ENCODE results near the gene METTL25B. TPM values are rescaled to one million over a fixed set of nuclear protein-coding genes. Genes with fewer than 3 reads are reported as not detected.

Gene METTL25B
- total RNA-seq, 2 donors from 2014 or later = 15.2 to 17.9 TPM

GRCh38 chr1:156740237-156740740 lies 12.0 kb downstream of the METTL25B start:
- Histone ChIP-seq H3K27me3 (replicated peaks; ENCODE audit: insufficient read depth) (no peaks in the 10 kb centered on the region), H3K9me3 (no peaks in the 10 kb centered on the region), H3K36me3 (peaks cover 28% of the 10 kb centered on the region), H3K4me3 (peak overlapping the region; percentile 88), H3K4me1 (ENCODE audit: control insufficient read depth in 1 of 2, low read depth in 2 of 2) (peaks cover 10 to 21% of the 10 kb centered on the region in 2 donors), H3K27ac (peak overlapping the region; percentile 16 to 59)
- TF ChIP-seq CTCF (IDR thresholded peaks at IDR 0.05) = no peak
- DNase-seq (ENCODE audit: low spot score) (no peak), ATAC-seq (ENCODE audit: insufficient number of reproducible peaks, low FRiP score, low read depth) (no peak)

- DNase-seq (ENCODE audit: low spot score) = peak; percentile 97
- Histone ChIP-seq H3K9me3 (no peaks in the 10 kb centered on the region), H3K4me3 (peak within 1 kb of the TSS; percentile 88), H3K4me1 (ENCODE audit: control insufficient read depth in 1 of 2, low read depth in 2 of 2) (peaks cover 14 to 27% of the 10 kb centered on the region in 2 donors), H3K36me3 (peaks cover 25% of the 10 kb centered on the region), H3K27me3 (replicated peaks; ENCODE audit: insufficient read depth) (no peaks in the 10 kb centered on the region), H3K27ac (peak within 1 kb of the TSS; percentile 77 to 81)
- TF ChIP-seq CTCF (IDR thresholded peaks at IDR 0.05) = no peak
- peak; percentile 97 for ATAC-seq (ENCODE audit: insufficient number of reproducible peaks, low FRiP score, low read depth)
Observed at GRCh38 chr1:156740741-156741480, 12.6 kb downstream of the METTL25B start, which contains the start of gene MRPL24. Gene MRPL24, minus strand, starts transcription at chr1:156741088. Its CDS starts 2,384 bp downstream, at chr1:156738704.

- ATAC-seq (ENCODE audit: insufficient number of reproducible peaks, low FRiP score, low read depth) (no peak), DNase-seq (ENCODE audit: low spot score) (no peak)
- Histone ChIP-seq H3K9me3 (no peaks in the 10 kb centered on the region), H3K4me3 (peak overlapping the region; percentile 88), H3K36me3 (peaks cover 18% of the 10 kb centered on the region), H3K4me1 (ENCODE audit: control insufficient read depth in 1 of 2, low read depth in 2 of 2) (peaks cover 20 to 33% of the 10 kb centered on the region in 2 donors), H3K27ac (peak overlapping the region; percentile 77 to 81), H3K27me3 (replicated peaks; ENCODE audit: insufficient read depth) (no peaks in the 10 kb centered on the region)
- no peak for TF ChIP-seq CTCF (IDR thresholded peaks at IDR 0.05)
Observed at GRCh38 chr1:156741481-156741983, 13.3 kb downstream of the METTL25B start.

GRCh38 chr1:156742017-156742416 lies 13.7 kb downstream of the METTL25B start:
- peaks cover 17% of the 10 kb centered on the region for H3K36me3 ChIP-seq
- H3K4me1 ChIP-seq (ENCODE audit: control insufficient read depth in 1 of 2, low read depth in 2 of 2) = peaks cover 20 to 33% of the 10 kb centered on the region in 2 donors
- no peak overlapping the region for H3K4me3 ChIP-seq
- DNase-seq (ENCODE audit: low spot score) (no peak), ATAC-seq (ENCODE audit: insufficient number of reproducible peaks, low FRiP score, low read depth) (no peak)
- no peaks in the 10 kb centered on the region for H3K27me3 ChIP-seq (replicated peaks; ENCODE audit: insufficient read depth)
- peak overlapping the region; percentile 77 to 81 for H3K27ac ChIP-seq
- TF ChIP-seq CTCF (IDR thresholded peaks at IDR 0.05) = no peak
- no peaks in the 10 kb centered on the region for H3K9me3 ChIP-seq

- Histone ChIP-seq H3K4me3 (no peak overlapping the region), H3K27ac (no peak overlapping the region)
- TF ChIP-seq CTCF (IDR thresholded peaks at IDR 0.05) = no peak
Observed at GRCh38 chr1:156742801-156743200, 14.5 kb downstream of the METTL25B start.

More at GRCh38 chr1:156742801-156743200, 14.5 kb downstream of the METTL25B start:
- H3K4me1 ChIP-seq (ENCODE audit: control insufficient read depth in 1 of 2, low read depth in 2 of 2) = peaks cover 23 to 39% of the 10 kb centered on the region in 2 donors
- ATAC-seq (ENCODE audit: insufficient number of reproducible peaks, low FRiP score, low read depth) = no peak
- H3K36me3 ChIP-seq = peaks cover 17% of the 10 kb centered on the region
- H3K27me3 ChIP-seq (replicated peaks; ENCODE audit: insufficient read depth) = no peaks in the 10 kb centered on the region
- DNase-seq (ENCODE audit: low spot score) = no peak
- H3K9me3 ChIP-seq = no peaks in the 10 kb centered on the region
